ENCODE results near the gene MOB3A. TPM values are rescaled to one million over a fixed set of nuclear protein-coding genes. Genes with fewer than 3 reads are reported as not detected.

MOB3A gene
- total and polyA plus RNA-seq, 4 donors = 3.4 to 8.7 (median 6.5) TPM

- H3K9ac ChIP-seq (ENCODE audit: low read depth in 1 of 2, low read length in 2 of 2) = no peak overlapping the region
- H3K4me1 ChIP-seq (ENCODE audit: control insufficient read depth in 4 of 4, insufficient read depth in 4 of 4, low read length in 3 of 4) = no peaks in the 10 kb centered on the region
- H3K9me3 ChIP-seq (ENCODE audit: control insufficient read depth in 4 of 4, low read length in 3 of 4) = no peaks in the 10 kb centered on the region
- H3K27me3 ChIP-seq (ENCODE audit: control insufficient read depth in 4 of 4, insufficient read depth in 4 of 4, low read length in 3 of 4) = no peaks in the 10 kb centered on the region
- H3K36me3 ChIP-seq (ENCODE audit: control insufficient read depth in 4 of 4, insufficient read depth in 3 of 4, low read depth in 1 of 4, low read length in 3 of 4) = peaks cover 14 to 73% (median 36%) of the 10 kb centered on the region in 4 donors
- H3K4me3 ChIP-seq (ENCODE audit: low read depth in 1 of 3, low read length in 3 of 3) = no peak overlapping the region
- no peak overlapping the region for H3K27ac ChIP-seq (ENCODE audit: low read depth in 1 of 2, low read length in 2 of 2)
- DNase-seq (ENCODE audit: low spot score) = no peak
- 95% methylated on average over 25 of the region's 25 CpGs for WGBS
- TF ChIP-seq TAF1 (conservative IDR thresholded peaks at IDR 0.05) (no peak), REST (IDR thresholded peaks at IDR 0.05) (peak; percentile 94)
Observed at GRCh38 chr19:2123682-2124387, 27.7 kb upstream of the MOB3A start.

DNA sequence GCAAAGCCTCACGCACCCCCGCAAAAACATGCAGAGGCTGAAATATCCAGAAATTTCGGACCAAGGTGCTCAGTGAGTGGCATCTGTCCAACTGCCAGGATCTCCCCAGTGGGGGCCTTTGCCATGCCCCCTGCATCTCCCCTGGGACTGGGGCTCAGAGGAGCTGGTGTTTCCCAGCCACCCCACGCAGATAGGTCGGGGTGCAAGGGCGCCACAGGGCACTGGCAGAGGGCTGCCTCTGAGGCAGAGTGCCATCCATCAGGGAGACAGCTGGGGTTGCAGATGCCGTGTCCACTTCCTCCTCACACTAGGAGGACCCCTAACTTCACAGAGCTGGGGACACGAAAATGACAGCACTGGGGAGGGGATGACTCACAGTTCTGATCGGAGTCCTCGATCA lies 26.9 kb upstream of the MOB3A start:
- no peak overlapping the region for H3K27ac ChIP-seq (ENCODE audit: low read depth in 1 of 2, low read length in 2 of 2)
- no peak overlapping the region for H3K4me3 ChIP-seq (ENCODE audit: low read depth in 1 of 3, low read length in 3 of 3)
- WGBS = 96% methylated on average over 10 of the region's 10 CpGs
- H3K9ac ChIP-seq (ENCODE audit: low read depth in 1 of 2, low read length in 2 of 2) = no peak overlapping the region
- H3K9me3 ChIP-seq (ENCODE audit: control insufficient read depth in 4 of 4, low read length in 3 of 4) = no peaks in the 10 kb centered on the region
- H3K36me3 ChIP-seq (ENCODE audit: control insufficient read depth in 4 of 4, insufficient read depth in 3 of 4, low read depth in 1 of 4, low read length in 3 of 4) = peaks cover 14 to 80% (median 41%) of the 10 kb centered on the region in 4 donors
- TF ChIP-seq EGR1 (IDR thresholded peaks at IDR 0.05; ENCODE audit: low read depth in 2 of 2) = no peak
- no peaks in the 10 kb centered on the region for H3K4me1 ChIP-seq (ENCODE audit: control insufficient read depth in 4 of 4, insufficient read depth in 4 of 4, low read length in 3 of 4)
- DNase-seq (ENCODE audit: low spot score) = no peak
- H3K27me3 ChIP-seq (ENCODE audit: control insufficient read depth in 4 of 4, insufficient read depth in 4 of 4, low read length in 3 of 4) = no peaks in the 10 kb centered on the region

DNA sequence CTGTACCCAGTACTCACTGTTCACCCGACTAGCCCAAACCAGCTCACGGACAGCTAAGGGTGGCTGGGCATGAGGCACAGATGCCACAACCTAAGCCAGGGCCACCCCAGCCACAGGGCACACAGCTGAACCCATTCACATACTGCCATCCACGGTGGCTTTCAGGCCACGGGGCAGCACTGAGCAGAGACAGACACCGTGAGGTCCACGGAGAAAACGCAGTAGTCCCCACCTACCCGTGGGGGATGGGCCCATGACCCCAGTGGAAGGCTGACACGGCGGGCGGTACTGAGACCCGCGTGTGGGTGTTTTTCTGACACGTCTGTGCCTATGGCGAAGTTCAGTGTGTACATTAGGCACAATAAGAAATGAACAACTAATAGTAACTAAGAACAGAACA lies 26.1 kb upstream of the MOB3A start:
- no peak for DNase-seq (ENCODE audit: low spot score)
- Histone ChIP-seq H3K27me3 (ENCODE audit: control insufficient read depth in 4 of 4, insufficient read depth in 4 of 4, low read length in 3 of 4) (no peaks in the 10 kb centered on the region), H3K27ac (ENCODE audit: low read depth in 1 of 2, low read length in 2 of 2) (no peak overlapping the region), H3K9me3 (ENCODE audit: control insufficient read depth in 4 of 4, low read length in 3 of 4) (no peaks in the 10 kb centered on the region), H3K4me1 (ENCODE audit: control insufficient read depth in 4 of 4, insufficient read depth in 4 of 4, low read length in 3 of 4) (no peaks in the 10 kb centered on the region), H3K4me3 (ENCODE audit: low read depth in 1 of 3, low read length in 3 of 3) (no peak overlapping the region), H3K9ac (ENCODE audit: low read depth in 1 of 2, low read length in 2 of 2) (no peak overlapping the region), H3K36me3 (ENCODE audit: control insufficient read depth in 4 of 4, insufficient read depth in 3 of 4, low read depth in 1 of 4, low read length in 3 of 4) (peaks cover 19 to 84% (median 42%) of the 10 kb centered on the region in 4 donors)
- TF ChIP-seq REST (IDR thresholded peaks at IDR 0.05) (no peak), NR2F2 (IDR thresholded peaks at IDR 0.05) (no peak), EGR1 (IDR thresholded peaks at IDR 0.05; ENCODE audit: low read depth in 2 of 2) (no peak), RXRA (IDR thresholded peaks at IDR 0.05) (no peak), JUND (IDR thresholded peaks at IDR 0.05) (no peak), YY1 (IDR thresholded peaks at IDR 0.05) (no peak), ZBTB33 (IDR thresholded peaks at IDR 0.05) (no peak)
- TF ChIP-seq, protein P1, sequence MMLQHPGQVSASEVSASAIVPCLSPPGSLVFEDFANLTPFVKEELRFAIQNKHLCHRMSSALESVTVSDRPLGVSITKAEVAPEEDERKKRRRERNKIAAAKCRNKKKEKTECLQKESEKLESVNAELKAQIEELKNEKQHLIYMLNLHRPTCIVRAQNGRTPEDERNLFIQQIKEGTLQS (IDR thresholded peaks at IDR 0.05) = no peak
- WGBS = 93% methylated on average over 15 of the region's 15 CpGs
